HepG2 (cell line): ENCODE data around the gene ATP2C2. TPM values are rescaled to one million over a fixed set of nuclear protein-coding genes. Genes with fewer than 3 reads are reported as not detected.

Experiments
- CREB1 ChIP-seq, 2 experiments: fragments of 450-650 bp in 1 of 2; IDR thresholded peaks; 2 replicates each; pipeline ENCODE4 v1.6.1; 2016 to 2017; ENCODE audit warnings: control low read depth in 1 of 2, mild to moderate bottlenecking in 1 of 2, missing compliant biosample characterization in 1 of 2, missing genetic modification characterization in 1 of 2
- FOXA1 ChIP-seq, 2 experiments: fragments of 450-650 bp in 1 of 2; sonication (generic) in 1 of 2; formaldehyde crosslinking in 1 of 2; IDR thresholded peaks; 2 replicates each; pipeline versions ENCODE4 v1.4.0 to v1.6.1; 2016 to 2020; ENCODE audit warnings: missing genetic modification reagents in 1 of 2
- GFI1 ChIP-seq: sonication (generic); formaldehyde crosslinking; IDR thresholded peaks from 2 replicates; pipeline ENCODE4 v1.5.0; 2020; ENCODE audit warnings: missing genetic modification reagents, mild to moderate bottlenecking, borderline replicate concordance
- KDM6A ChIP-seq: IDR thresholded peaks from 2 replicates; pipeline ENCODE4 v1.6.1; 2016; ENCODE audit warnings: low read depth
- MBNL3 ChIP-seq: fragments of 250-450 bp; sonication (Bioruptor Pico); conservative IDR thresholded peaks from 2 replicates; pipeline ENCODE4 v1.8.0; 2022; ENCODE audit warnings: mild to moderate bottlenecking, inconsistent platforms
- REL ChIP-seq: sonication (generic); formaldehyde crosslinking; conservative IDR thresholded peaks from 2 replicates; pipeline ENCODE4 v1.8.0; 2022; ENCODE audit warnings: mild to moderate bottlenecking, missing genetic modification reagents, moderate library complexity
- THAP11 ChIP-seq: IDR thresholded peaks from 2 replicates; pipeline ENCODE4 v1.6.1; 2016; ENCODE audit warnings: missing biosample characterization, missing genetic modification reagents
- TOPORS ChIP-seq: sonication (generic); formaldehyde crosslinking; IDR thresholded peaks from 2 replicates; pipeline ENCODE4 v1.8.0; 2023; ENCODE audit warnings: mild to moderate bottlenecking, missing genetic modification reagents
- ZSCAN12 ChIP-seq: sonication (generic); formaldehyde crosslinking; IDR thresholded peaks from 2 replicates; pipeline ENCODE4 v1.9.0; 2021; ENCODE audit warnings: mild to moderate bottlenecking, missing genetic modification reagents
- polyA plus RNA-seq, 8 experiments: library from polyadenylated mRNA; depleted of rRNA in 3 of 8; stranded (reverse) in 7 of 8; unstranded in 1 of 8; fragments of >200 nt; fragmentation: Illumina TruSeq in 4 of 8; extraction: Trizol in 4 of 8; gene quantifications; 2 replicates each; pipeline versions ENCODE4 v1.2.1 to v1.2.3, GENCODE V29; 2011 to 2016; ENCODE audit warnings: low read depth in 4 of 8, missing spikeins in 1 of 8, mixed read lengths in 1 of 8; ENCODE audit not compliant: insufficient read depth in 1 of 8
- total RNA-seq, 5 experiments: library from RNA; depleted of rRNA; stranded (reverse); fragments of >200 nt; fragmentation: Illumina TruSeq; extraction: Trizol; gene quantifications; 2 replicates each; pipeline ENCODE4 v1.2.3, GENCODE V29; 2016; ENCODE audit warnings: low read depth in 1 of 5
- TF ChIP-seq, protein P1 (sequence below): sonication (generic); formaldehyde crosslinking; IDR thresholded peaks from 2 replicates; pipeline ENCODE4 v1.5.0; 2020; ENCODE audit warnings: missing genetic modification reagents
- TF ChIP-seq, protein P2 (sequence below): sonication (generic); formaldehyde crosslinking; conservative IDR thresholded peaks from 2 replicates; pipeline ENCODE4 v1.4.0; 2020; ENCODE audit warnings: mild to moderate bottlenecking, missing genetic modification reagents, moderate library complexity
- TF ChIP-seq, protein P3 (sequence below): sonication (generic); formaldehyde crosslinking; IDR thresholded peaks from 2 replicates; pipeline ENCODE4 v1.4.0; 2020; ENCODE audit warnings: missing genetic modification reagents
- TF ChIP-seq, protein P4 (sequence below): sonication (generic); formaldehyde crosslinking; IDR thresholded peaks from 2 replicates; pipeline ENCODE4 v1.4.0; 2020; ENCODE audit warnings: mild to moderate bottlenecking, missing genetic modification reagents

The ATP2C2 gene
- total and polyA plus RNA-seq, 2 of the 13 experiments (the other 11 are each of a cell fraction or from before 2014, with no cell fraction given) = 0.07 TPM; not detected in 1

DNA sequence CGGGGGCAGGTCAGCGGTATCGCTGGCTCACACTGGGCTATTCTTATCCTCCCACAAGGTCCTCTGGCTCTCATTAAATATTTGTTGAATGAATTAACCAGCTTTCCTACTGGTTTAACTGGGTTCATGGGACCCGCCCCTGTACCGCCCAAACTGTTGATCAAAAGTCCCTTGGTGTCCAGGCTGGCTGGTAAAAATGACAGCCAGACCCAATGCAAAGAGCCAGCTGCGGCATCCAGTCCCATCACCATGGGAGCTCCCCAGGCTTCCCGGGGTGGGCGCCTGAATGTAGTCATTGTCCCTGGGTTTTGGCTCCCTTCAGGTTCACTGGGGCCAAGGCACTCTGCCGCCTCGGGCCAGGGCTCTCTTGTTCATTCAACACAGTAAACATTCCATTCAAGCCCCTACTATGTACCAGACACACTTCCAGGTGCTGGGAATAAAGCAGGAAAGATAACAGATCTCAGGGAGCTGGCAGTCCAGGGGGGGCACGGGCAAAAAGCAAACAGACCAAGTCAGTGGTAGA, 11.7 kb upstream of the ATP2C2 start (continued):
- TF ChIP-seq CREB1 (IDR thresholded peaks at IDR 0.05) = no peak
- no peak for TF ChIP-seq CREB1 (CRISPR knock-in tag; IDR thresholded peaks at IDR 0.05)
- no peak for TF ChIP-seq REL (CRISPR knock-in tag)
- TF ChIP-seq, protein P1, sequence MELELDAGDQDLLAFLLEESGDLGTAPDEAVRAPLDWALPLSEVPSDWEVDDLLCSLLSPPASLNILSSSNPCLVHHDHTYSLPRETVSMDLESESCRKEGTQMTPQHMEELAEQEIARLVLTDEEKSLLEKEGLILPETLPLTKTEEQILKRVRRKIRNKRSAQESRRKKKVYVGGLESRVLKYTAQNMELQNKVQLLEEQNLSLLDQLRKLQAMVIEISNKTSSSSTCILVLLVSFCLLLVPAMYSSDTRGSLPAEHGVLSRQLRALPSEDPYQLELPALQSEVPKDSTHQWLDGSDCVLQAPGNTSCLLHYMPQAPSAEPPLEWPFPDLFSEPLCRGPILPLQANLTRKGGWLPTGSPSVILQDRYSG (CRISPR knock-in tag) = no peak
- no peak for TF ChIP-seq KDM6A (CRISPR knock-in tag)
- TF ChIP-seq GFI1 = peak; percentile 62; the same call in 1 of the 2 replicates
- TF ChIP-seq, protein P2, sequence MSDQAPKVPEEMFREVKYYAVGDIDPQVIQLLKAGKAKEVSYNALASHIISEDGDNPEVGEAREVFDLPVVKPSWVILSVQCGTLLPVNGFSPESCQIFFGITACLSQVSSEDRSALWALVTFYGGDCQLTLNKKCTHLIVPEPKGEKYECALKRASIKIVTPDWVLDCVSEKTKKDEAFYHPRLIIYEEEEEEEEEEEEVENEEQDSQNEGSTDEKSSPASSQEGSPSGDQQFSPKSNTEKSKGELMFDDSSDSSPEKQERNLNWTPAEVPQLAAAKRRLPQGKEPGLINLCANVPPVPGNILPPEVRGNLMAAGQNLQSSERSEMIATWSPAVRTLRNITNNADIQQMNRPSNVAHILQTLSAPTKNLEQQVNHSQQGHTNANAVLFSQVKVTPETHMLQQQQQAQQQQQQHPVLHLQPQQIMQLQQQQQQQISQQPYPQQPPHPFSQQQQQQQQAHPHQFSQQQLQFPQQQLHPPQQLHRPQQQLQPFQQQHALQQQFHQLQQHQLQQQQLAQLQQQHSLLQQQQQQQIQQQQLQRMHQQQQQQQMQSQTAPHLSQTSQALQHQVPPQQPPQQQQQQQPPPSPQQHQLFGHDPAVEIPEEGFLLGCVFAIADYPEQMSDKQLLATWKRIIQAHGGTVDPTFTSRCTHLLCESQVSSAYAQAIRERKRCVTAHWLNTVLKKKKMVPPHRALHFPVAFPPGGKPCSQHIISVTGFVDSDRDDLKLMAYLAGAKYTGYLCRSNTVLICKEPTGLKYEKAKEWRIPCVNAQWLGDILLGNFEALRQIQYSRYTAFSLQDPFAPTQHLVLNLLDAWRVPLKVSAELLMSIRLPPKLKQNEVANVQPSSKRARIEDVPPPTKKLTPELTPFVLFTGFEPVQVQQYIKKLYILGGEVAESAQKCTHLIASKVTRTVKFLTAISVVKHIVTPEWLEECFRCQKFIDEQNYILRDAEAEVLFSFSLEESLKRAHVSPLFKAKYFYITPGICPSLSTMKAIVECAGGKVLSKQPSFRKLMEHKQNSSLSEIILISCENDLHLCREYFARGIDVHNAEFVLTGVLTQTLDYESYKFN (CRISPR knock-in tag) = peak; percentile 33; the same call in 1 of the 2 replicates
- TF ChIP-seq FOXA1 (IDR thresholded peaks at IDR 0.05) = no peak
- peak; percentile 35; the same call in 1 of the 2 replicates for TF ChIP-seq FOXA1 (CRISPR knock-in tag; IDR thresholded peaks at IDR 0.05)
- TF ChIP-seq, protein P3, sequence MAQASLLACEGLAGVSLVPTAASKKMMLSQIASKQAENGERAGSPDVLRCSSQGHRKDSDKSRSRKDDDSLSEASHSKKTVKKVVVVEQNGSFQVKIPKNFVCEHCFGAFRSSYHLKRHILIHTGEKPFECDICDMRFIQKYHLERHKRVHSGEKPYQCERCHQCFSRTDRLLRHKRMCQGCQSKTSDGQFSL (CRISPR knock-in tag) = no peak
- TF ChIP-seq MBNL3 (CRISPR knock-in tag) = no peak
- no peak for TF ChIP-seq THAP11 (CRISPR knock-in tag)
- TF ChIP-seq, protein P4, sequence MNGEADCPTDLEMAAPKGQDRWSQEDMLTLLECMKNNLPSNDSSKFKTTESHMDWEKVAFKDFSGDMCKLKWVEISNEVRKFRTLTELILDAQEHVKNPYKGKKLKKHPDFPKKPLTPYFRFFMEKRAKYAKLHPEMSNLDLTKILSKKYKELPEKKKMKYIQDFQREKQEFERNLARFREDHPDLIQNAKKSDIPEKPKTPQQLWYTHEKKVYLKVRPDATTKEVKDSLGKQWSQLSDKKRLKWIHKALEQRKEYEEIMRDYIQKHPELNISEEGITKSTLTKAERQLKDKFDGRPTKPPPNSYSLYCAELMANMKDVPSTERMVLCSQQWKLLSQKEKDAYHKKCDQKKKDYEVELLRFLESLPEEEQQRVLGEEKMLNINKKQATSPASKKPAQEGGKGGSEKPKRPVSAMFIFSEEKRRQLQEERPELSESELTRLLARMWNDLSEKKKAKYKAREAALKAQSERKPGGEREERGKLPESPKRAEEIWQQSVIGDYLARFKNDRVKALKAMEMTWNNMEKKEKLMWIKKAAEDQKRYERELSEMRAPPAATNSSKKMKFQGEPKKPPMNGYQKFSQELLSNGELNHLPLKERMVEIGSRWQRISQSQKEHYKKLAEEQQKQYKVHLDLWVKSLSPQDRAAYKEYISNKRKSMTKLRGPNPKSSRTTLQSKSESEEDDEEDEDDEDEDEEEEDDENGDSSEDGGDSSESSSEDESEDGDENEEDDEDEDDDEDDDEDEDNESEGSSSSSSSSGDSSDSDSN = 0 out of 2 replicates have a peak, but pooled peaks have one; percentile 40
- TF ChIP-seq TOPORS (CRISPR knock-in tag) = no peak
- no peak for TF ChIP-seq ZSCAN12
